ENCODE data around the gene NIPBL. TPM values are rescaled to one million over a fixed set of nuclear protein-coding genes. Genes with fewer than 3 reads are reported as not detected.

NIPBL gene
- total RNA-seq, 1 donor from 2014 or later, result 63.0 TPM

GRCh38 chr5:37110135-37110534, 233.6 kb downstream of the NIPBL start:
- Histone ChIP-seq H3K9me3 (no peaks in the 10 kb centered on the region), H3K27me3 (no peaks in the 10 kb centered on the region), H3K36me3 (peaks cover 30% of the 10 kb centered on the region), H3K4me1 (no peaks in the 10 kb centered on the region), H3K4me3 (no peak overlapping the region), H3K27ac (no peak overlapping the region)
- TF ChIP-seq, protein P1, sequence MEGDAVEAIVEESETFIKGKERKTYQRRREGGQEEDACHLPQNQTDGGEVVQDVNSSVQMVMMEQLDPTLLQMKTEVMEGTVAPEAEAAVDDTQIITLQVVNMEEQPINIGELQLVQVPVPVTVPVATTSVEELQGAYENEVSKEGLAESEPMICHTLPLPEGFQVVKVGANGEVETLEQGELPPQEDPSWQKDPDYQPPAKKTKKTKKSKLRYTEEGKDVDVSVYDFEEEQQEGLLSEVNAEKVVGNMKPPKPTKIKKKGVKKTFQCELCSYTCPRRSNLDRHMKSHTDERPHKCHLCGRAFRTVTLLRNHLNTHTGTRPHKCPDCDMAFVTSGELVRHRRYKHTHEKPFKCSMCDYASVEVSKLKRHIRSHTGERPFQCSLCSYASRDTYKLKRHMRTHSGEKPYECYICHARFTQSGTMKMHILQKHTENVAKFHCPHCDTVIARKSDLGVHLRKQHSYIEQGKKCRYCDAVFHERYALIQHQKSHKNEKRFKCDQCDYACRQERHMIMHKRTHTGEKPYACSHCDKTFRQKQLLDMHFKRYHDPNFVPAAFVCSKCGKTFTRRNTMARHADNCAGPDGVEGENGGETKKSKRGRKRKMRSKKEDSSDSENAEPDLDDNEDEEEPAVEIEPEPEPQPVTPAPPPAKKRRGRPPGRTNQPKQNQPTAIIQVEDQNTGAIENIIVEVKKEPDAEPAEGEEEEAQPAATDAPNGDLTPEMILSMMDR (IDR thresholded peaks at IDR 0.05), result no peak
- ATAC-seq (no peak), DNase-seq (no peak)
- intact Hi-C loops (cut with DNase I), result no loop called here

DNA sequence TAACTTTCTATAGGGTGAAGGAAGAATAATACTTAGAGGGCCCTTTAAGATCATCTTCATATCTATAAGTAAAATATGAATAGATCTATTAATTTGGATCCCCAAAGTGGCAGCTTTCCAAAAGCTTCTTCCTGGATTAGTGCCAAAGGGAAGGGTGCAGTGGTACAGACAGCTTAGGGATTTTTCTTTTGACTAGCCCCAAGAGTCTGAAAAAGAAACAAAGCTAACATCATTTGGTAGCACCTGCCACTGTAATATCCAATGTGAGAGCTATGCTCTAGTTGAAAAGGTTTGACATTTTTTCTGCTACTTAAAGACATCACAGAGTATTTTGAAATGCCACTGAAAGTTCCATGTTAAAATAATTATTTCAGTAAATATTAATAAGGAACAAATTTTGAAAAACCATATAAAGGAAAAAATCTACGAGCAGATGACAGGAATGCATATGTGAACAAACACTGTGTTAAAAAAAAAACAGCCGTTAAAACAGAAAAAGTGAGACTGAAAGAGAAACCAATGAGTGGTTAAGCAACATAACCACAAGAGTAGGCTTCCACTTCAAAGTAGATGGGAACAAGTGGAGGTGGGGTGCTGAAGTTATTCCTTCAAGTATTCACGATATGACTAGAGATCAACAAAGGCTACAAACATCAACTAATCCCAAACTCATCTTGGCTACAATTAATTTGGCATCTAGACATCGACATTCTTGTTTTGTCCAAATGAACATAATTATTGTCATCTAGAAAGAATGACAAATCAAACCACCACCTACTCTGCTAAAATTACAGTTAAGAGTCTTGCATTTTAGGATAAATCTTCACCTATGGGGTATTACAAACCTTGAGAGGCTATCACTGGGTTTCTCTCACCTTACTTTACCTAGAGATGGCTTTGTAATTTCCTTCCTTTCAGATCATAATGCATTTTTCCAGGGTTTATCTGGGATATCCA, 235.1 kb downstream of the NIPBL start:
- DNase-seq, result no peak
- ATAC-seq, result peak; percentile 86

DNA sequence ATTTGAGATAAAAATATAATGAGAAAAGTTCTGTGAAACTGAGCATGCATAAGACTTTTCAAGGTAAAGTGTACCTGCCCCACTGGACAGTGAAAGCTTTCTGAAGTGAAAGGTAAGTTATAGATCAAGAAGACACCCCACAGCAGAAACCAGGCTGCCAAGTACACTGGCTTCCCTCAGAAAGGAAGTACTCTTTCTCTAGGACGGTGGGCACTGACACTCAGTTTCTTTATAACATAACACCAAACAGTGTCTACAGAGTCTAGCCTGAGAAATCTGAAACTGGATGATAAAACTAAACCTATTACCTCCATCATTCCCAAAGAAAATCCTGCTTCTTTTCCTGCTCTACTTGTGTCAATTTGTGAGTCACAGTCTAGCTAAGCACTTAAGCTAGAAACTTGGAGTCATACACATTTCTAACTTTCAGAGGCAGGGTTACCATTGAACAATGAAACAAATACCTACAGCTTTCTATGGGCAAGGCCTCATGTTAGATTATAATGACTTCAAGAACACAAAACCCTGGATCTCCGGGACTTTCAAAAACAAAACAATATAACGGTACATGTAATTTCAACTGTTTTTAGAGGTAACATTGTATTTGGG, 235.9 kb downstream of the NIPBL start:
- H3K9me3 ChIP-seq, result no peaks in the 10 kb centered on the region
- H3K4me1 ChIP-seq, result no peaks in the 10 kb centered on the region
- no peak overlapping the region for H3K27ac ChIP-seq
- no peak overlapping the region for H3K4me3 ChIP-seq
- H3K27me3 ChIP-seq, result no peaks in the 10 kb centered on the region
- ATAC-seq (peak; percentile 45), DNase-seq (no peak)
- intact Hi-C loops (cut with DNase I), result no loop called here
- H3K36me3 ChIP-seq, result peaks cover 22% of the 10 kb centered on the region
- TF ChIP-seq, protein P1 (IDR thresholded peaks at IDR 0.05), result no peak

More for the DNA sequence above, 235.1 kb downstream of the NIPBL start:
- Histone ChIP-seq H3K4me1 (no peaks in the 10 kb centered on the region), H3K27ac (peak overlapping the region; percentile 1), H3K4me3 (no peak overlapping the region), H3K9me3 (no peaks in the 10 kb centered on the region), H3K27me3 (no peaks in the 10 kb centered on the region), H3K36me3 (peaks cover 30% of the 10 kb centered on the region)
- TF ChIP-seq, protein P1 (IDR thresholded peaks at IDR 0.05), result no peak
- intact Hi-C loops (cut with DNase I), result no loop called here
